A549 (cell line): ENCODE data around the gene INPP5A. TPM values are rescaled to one million over a fixed set of nuclear protein-coding genes. Genes with fewer than 3 reads are reported as not detected.
A peak's percentile ranks its signal among the peaks of the same experiment; 100 is the strongest.

Experiments used
- ATAC-seq, 2 experiments: fragments of 200-7000 bp in 1 of 2; fragments of >200 bp in 1 of 2; cut with Nextera tagmentation in 1 of 2; cut with Tn5 transposase in 1 of 2; 3 replicates each; pipeline versions ENCODE4 v1.8.0 to v1.9.1; 2018 to 2020; ENCODE audit warnings: mild to moderate bottlenecking in 1 of 2, moderate library complexity in 1 of 2
- CTCF ChIA-PET: fragments of 300-600 bp; sonication (Branson Sonifier 250); formaldehyde crosslinking; extraction: SDS; loops from one replicate; lab custom pipeline; 2021; ENCODE audit warnings: antibody characterized with exemption, inconsistent platforms; lab: Yijun Ruan, JAX
- POLR2A ChIA-PET: fragments of 350-600 bp; formaldehyde crosslinking; extraction: SDS; loops from one replicate; lab custom pipeline; 2021; ENCODE audit warnings: antibody characterized with exemption, inconsistent platforms; lab: Yijun Ruan, JAX
- DNase-seq, 2 experiments: peaks; one replicate each; pipeline versions ENCODE4 v3.0.0 to v3.0.0-alpha.2; 2011 to 2016; ENCODE audit warnings: low read depth in 1 of 2, low spot score in 1 of 2
- FAIRE-seq: peaks from 2 replicates; lab custom pipeline; 2011; peaks lifted over from hg19 to GRCh38; lab: Jason Lieb, UNC
- H3K27ac ChIP-seq, 2 experiments: fragments of >200 bp; sonication (Bioruptor Twin); formaldehyde crosslinking; 3 replicates each; pipeline ENCODE4 v1.5.1; 2016 to 2017
- H3K4me1 ChIP-seq: fragments of >200 bp; sonication (Bioruptor Twin); formaldehyde crosslinking; 3 replicates; pipeline ENCODE4 v1.6.1; 2016
- H3K4me2 ChIP-seq: fragments of >200 bp; sonication (Bioruptor Twin); formaldehyde crosslinking; 3 replicates; pipeline ENCODE4 v1.6.1; 2016
- H3K4me3 ChIP-seq: fragments of >200 bp; sonication (Bioruptor Twin); formaldehyde crosslinking; 3 replicates; pipeline ENCODE4 v1.5.1; 2016
- H3K9me3 ChIP-seq: fragments of >200 bp; sonication (Bioruptor Twin); formaldehyde crosslinking; 3 replicates; pipeline ENCODE4 v1.6.1; 2016
- BHLHE40 ChIP-seq: IDR thresholded peaks from 2 replicates; pipeline ENCODE4 v1.6.1; 2012; ENCODE audit warnings: low read depth, low read length, inconsistent platforms
- CBX2 ChIP-seq: fragments of 200-600 bp; sonication (generic); IDR thresholded peaks from 2 replicates; pipeline ENCODE4 v1.6.1; 2016; ENCODE audit warnings: low read depth, mild to moderate bottlenecking, borderline replicate concordance
- FOSB ChIP-seq: fragments of 250-450 bp; sonication (Bioruptor Pico); IDR thresholded peaks from 2 replicates; pipeline ENCODE4 v1.5.0; 2020; ENCODE audit warnings: mild to moderate bottlenecking, moderate library complexity
- FOSL2 ChIP-seq, 2 experiments: fragments of 450-650 bp in 1 of 2; fragments of >200 bp in 1 of 2; sonication (Bioruptor Twin) in 1 of 2; formaldehyde crosslinking; IDR thresholded peaks; 2 replicates each; pipeline versions ENCODE4 v1.5.0 to v1.6.1; 2016 to 2020; ENCODE audit warnings: mild to moderate bottlenecking in 1 of 2, moderate library complexity in 1 of 2
- GATA3 ChIP-seq: IDR thresholded peaks from 2 replicates; pipeline ENCODE4 v1.6.1; 2012; ENCODE audit warnings: borderline replicate concordance
- HOXB13 ChIP-seq: fragments of 250-450 bp; sonication (Bioruptor Pico); IDR thresholded peaks from 2 replicates; pipeline ENCODE4 v1.5.0; 2020; ENCODE audit warnings: low read depth, mild to moderate bottlenecking, moderate library complexity
- JUN ChIP-seq, 2 experiments: fragments of >200 bp; sonication (Bioruptor Twin); formaldehyde crosslinking; IDR thresholded peaks; 2 replicates in 1 of 2; 3 replicates in 1 of 2; pipeline ENCODE4 v1.6.1; 2016 to 2017
- KDM1A ChIP-seq: fragments of 200-600 bp; sonication (generic); IDR thresholded peaks from 2 replicates; pipeline ENCODE4 v1.6.1; 2016; ENCODE audit warnings: low read depth, mild to moderate bottlenecking
- MAFK ChIP-seq: fragments of 450-650 bp; IDR thresholded peaks from 2 replicates; pipeline ENCODE4 v1.6.1; 2014; ENCODE audit not compliant: partially characterized antibody
- MAZ ChIP-seq: fragments of 150-350 bp; IDR thresholded peaks from 2 replicates; pipeline ENCODE4 v1.6.1; 2014; ENCODE audit warnings: antibody characterized with exemption, low read depth, low read length, borderline replicate concordance
- NFE2L2 ChIP-seq: fragments of 150-350 bp; conservative IDR thresholded peaks from 2 replicates; pipeline ENCODE4 v1.6.1; 2014; ENCODE audit warnings: low read length
- NR3C1 ChIP-seq: fragments of >200 bp; sonication (Bioruptor Twin); formaldehyde crosslinking; IDR thresholded peaks from 3 replicates; pipeline ENCODE4 v1.6.1; 2017
- PHF8 ChIP-seq: fragments of 200-600 bp; sonication (generic); IDR thresholded peaks from 2 replicates; pipeline ENCODE4 v1.6.1; 2016; ENCODE audit warnings: low read depth, mild to moderate bottlenecking, antibody characterized with exemption, moderate library complexity, borderline replicate concordance
- RCOR1 ChIP-seq: fragments of 150-350 bp; IDR thresholded peaks from 2 replicates; pipeline ENCODE4 v1.6.1; 2014; ENCODE audit warnings: antibody characterized with exemption, low read length, low read depth
- TFCP2L1 ChIP-seq: fragments of 250-450 bp; sonication (Bioruptor Pico); IDR thresholded peaks from 2 replicates; pipeline ENCODE4 v1.5.0; 2021; ENCODE audit warnings: mild to moderate bottlenecking
- TP53 ChIP-seq: fragments of 250-450 bp; sonication (Bioruptor Pico); IDR thresholded peaks from 2 replicates; pipeline ENCODE4 v1.5.0; 2021; ENCODE audit warnings: mild to moderate bottlenecking, moderate library complexity
- ZC3H11A ChIP-seq: fragments of 450-650 bp; IDR thresholded peaks from 2 replicates; pipeline ENCODE4 v1.6.1; 2014; ENCODE audit warnings: antibody characterized with exemption, mild to moderate bottlenecking
- WGBS: methylation state at CpG from one replicate; pipeline ENCODE4 v1.1.6; 2017; ENCODE audit errors: missing lambda C conversion rate; 5-methylcytosine and 5-hydroxymethylcytosine counted together
- polyA plus RNA-seq, 4 experiments: library from polyadenylated mRNA; depleted of rRNA in 3 of 4; stranded (reverse); fragments of >200 nt; fragmentation: RNase III in 1 of 4; extraction: RNeasy Plus Mini Kit Qiagen cat#74134 plus additional on column Dnase treatment in 1 of 4; gene quantifications; 2 replicates in 3 of 4; 3 replicates in 1 of 4; pipeline ENCODE4 v1.2.3, GENCODE V29; 2011 to 2017
- TF ChIP-seq, protein P1 (sequence below): IDR thresholded peaks from 2 replicates; pipeline ENCODE4 v1.6.1; 2012; ENCODE audit warnings: low read depth, borderline replicate concordance
- TF ChIP-seq, protein P2 (sequence below): fragments of 250-450 bp; sonication (Bioruptor Pico); IDR thresholded peaks from 2 replicates; pipeline ENCODE4 v1.5.0; 2020; ENCODE audit warnings: low read depth, mild to moderate bottlenecking, moderate library complexity
- TF ChIP-seq, protein P3 (sequence below): fragments of 250-450 bp; sonication (Bioruptor Pico); IDR thresholded peaks from 2 replicates; pipeline ENCODE4 v1.5.0; 2021; ENCODE audit warnings: mild to moderate bottlenecking, moderate library complexity, borderline replicate concordance
- TF ChIP-seq, protein P4 (sequence below): IDR thresholded peaks from 2 replicates; pipeline ENCODE4 v1.6.1; 2012
- TF ChIP-seq, protein P5 (sequence below): IDR thresholded peaks from 2 replicates; pipeline ENCODE4 v1.6.1; 2012

The INPP5A gene
- polyA plus RNA-seq, 2 of the 4 experiments (the other 2 are of a cell fraction) = 13.7 to 15.1 TPM

DNA sequence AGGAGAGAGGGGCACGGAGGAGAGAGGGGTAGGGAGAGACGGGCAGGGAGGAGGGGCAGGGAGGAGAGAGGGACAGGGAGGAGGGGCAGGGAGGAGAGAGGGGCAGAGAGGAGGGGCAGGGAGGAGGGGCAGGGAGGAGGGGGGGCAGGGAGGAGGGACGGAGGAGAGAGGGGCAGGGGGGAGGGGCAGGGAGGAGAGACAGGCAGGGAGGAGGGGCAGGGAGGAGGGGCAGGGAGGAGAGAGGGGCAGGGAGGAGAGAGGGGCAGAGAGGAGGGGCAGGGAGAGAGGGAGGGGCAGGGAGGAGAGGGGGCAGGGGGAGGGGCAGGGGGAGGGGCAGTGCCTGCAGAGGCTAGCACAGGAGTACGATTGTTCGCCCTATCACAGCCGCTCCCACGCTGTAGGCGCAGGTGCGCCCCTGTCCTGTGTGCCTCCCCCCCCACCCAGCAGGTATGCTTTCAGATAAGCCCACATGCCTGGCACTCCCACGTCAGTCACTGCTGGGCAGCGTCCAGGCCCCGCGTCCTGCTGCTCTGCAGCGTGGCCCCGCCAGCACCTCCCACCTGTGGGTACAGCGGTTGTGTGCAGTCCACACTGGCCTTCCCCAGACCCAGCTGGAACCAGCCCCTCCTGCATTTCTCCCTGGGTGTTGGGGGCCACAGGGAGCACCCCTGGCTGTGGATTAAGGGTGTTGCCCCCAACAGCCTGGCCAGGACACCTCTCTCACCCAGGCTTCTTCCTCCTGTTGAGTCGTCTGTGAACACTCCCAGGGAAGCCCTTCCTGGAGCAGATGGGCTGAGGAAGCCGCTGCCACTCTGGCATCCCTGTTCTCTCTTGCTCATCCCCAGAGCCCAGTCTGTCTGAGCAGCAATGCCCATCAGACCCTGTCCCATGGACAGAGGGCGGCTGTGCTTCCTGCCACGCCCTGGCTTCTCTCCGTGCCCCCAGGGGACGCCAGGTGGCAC is 237.6 kb downstream of the INPP5A start:
- Histone ChIP-seq H3K9me3 (no peaks in the 10 kb centered on the region), H3K4me2 (peak overlapping the region; percentile 41), H3K4me1 (peaks cover 14% of the 10 kb centered on the region), H3K4me3 (no peak overlapping the region), H3K27ac (peak overlapping the region; percentile 55 to 81; a peak in 5 of 6 replicates)
- peak; percentile 74 to 80 for ATAC-seq
- 83% methylated on average over 9 of the region's 22 CpGs for WGBS
- ChIA-PET POLR2A (no interaction called here), CTCF (interaction anchor here (3.4 kb wide), 1 partner anchor 120 kb away, joined by 17 read pairs; no protein-coding TSS in a partner anchor)
- no peak for FAIRE-seq
- TF ChIP-seq PHF8 = no peak
- TF ChIP-seq ZC3H11A = no peak
- no peak for TF ChIP-seq BHLHE40
- no peak for TF ChIP-seq CBX2
- TF ChIP-seq KDM1A = no peak
- TF ChIP-seq HOXB13 (CRISPR knock-in tag) = no peak
- peak in 1 of 2 experiments; percentile 90 for DNase-seq

DNA sequence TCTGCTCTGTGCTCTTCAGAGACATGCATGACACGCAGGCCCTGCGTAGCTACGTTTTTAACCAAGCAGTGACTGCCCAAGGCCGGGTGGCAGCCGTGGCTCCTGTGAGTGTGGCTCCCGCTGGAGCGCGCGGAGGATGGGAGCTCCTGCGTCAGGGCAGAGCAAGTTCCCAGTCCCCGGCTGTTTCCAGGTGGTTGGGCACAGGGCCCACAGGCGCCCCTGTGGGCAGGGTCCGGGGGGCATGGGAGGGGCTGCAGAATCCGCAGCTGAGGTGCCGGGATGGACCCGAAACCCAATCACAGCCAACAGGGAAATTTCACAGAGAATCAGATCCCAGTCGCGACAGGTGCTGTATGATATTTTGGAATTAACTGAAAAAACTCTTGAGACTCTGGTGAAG is 238.6 kb downstream of the INPP5A start:
- CTCF ChIA-PET = interaction anchor here (3.4 kb wide), 1 partner anchor 121 kb away, joined by 17 read pairs; no protein-coding TSS in a partner anchor
- Histone ChIP-seq H3K4me3 (no peak overlapping the region), H3K4me2 (no peak overlapping the region), H3K9me3 (no peaks in the 10 kb centered on the region), H3K4me1 (peaks cover 14% of the 10 kb centered on the region), H3K27ac (peak overlapping the region in 1 of 2 experiments; percentile 77; a peak in 2 of 6 replicates)
- ATAC-seq (no peak; a peak in 1 of 6 replicates), DNase-seq (no peak), FAIRE-seq (no peak)
- WGBS = 91% methylated on average over 14 of the region's 18 CpGs
- POLR2A ChIA-PET = no interaction called here
- TF ChIP-seq GATA3 (no peak), RCOR1 (no peak), MAFK (no peak), NR3C1 (no peak), FOSL2 (IDR thresholded peaks at IDR 0.05) (no peak), FOSL2 (CRISPR knock-in tag; IDR thresholded peaks at IDR 0.05) (no peak), FOSB (CRISPR knock-in tag) (no peak), TP53 (CRISPR knock-in tag) (no peak), JUN (IDR thresholded peaks at IDR 0.05) (no peak), NFE2L2 (no peak), MAZ (no peak), TFCP2L1 (CRISPR knock-in tag) (no peak)
- TF ChIP-seq, protein P1, sequence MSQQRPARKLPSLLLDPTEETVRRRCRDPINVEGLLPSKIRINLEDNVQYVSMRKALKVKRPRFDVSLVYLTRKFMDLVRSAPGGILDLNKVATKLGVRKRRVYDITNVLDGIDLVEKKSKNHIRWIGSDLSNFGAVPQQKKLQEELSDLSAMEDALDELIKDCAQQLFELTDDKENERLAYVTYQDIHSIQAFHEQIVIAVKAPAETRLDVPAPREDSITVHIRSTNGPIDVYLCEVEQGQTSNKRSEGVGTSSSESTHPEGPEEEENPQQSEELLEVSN = no peak
- TF ChIP-seq, protein P2, sequence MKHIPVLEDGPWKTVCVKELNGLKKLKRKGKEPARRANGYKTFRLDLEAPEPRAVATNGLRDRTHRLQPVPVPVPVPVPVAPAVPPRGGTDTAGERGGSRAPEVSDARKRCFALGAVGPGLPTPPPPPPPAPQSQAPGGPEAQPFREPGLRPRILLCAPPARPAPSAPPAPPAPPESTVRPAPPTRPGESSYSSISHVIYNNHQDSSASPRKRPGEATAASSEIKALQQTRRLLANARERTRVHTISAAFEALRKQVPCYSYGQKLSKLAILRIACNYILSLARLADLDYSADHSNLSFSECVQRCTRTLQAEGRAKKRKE (CRISPR knock-in tag) = no peak
- TF ChIP-seq, protein P3, sequence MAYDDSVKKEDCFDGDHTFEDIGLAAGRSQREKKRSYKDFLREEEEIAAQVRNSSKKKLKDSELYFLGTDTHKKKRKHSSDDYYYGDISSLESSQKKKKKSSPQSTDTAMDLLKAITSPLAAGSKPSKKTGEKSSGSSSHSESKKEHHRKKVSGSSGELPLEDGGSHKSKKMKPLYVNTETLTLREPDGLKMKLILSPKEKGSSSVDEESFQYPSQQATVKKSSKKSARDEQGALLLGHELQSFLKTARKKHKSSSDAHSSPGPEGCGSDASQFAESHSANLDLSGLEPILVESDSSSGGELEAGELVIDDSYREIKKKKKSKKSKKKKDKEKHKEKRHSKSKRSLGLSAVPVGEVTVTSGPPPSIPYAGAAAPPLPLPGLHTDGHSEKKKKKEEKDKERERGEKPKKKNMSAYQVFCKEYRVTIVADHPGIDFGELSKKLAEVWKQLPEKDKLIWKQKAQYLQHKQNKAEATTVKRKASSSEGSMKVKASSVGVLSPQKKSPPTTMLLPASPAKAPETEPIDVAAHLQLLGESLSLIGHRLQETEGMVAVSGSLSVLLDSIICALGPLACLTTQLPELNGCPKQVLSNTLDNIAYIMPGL = no peak
- TF ChIP-seq, protein P4, sequence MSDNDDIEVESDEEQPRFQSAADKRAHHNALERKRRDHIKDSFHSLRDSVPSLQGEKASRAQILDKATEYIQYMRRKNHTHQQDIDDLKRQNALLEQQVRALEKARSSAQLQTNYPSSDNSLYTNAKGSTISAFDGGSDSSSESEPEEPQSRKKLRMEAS = no peak
- TF ChIP-seq, protein P5, sequence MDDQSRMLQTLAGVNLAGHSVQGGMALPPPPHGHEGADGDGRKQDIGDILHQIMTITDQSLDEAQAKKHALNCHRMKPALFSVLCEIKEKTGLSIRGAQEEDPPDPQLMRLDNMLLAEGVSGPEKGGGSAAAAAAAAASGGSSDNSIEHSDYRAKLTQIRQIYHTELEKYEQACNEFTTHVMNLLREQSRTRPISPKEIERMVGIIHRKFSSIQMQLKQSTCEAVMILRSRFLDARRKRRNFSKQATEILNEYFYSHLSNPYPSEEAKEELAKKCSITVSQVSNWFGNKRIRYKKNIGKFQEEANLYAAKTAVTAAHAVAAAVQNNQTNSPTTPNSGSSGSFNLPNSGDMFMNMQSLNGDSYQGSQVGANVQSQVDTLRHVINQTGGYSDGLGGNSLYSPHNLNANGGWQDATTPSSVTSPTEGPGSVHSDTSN = no peak
